AG04449 (cell line): ENCODE data around the gene CACNB2.

ENCODE experiments used
- CTCF ChIA-PET: fragments of 350-600 bp; formaldehyde crosslinking; extraction: SDS; loops from one replicate; lab custom pipeline; 2021; ENCODE audit warnings: antibody characterized with exemption; lab: Yijun Ruan, JAX
- POLR2A ChIA-PET: fragments of 400-600, 350-600 bp; formaldehyde crosslinking; extraction: SDS; loops from one replicate; lab custom pipeline; 2020; ENCODE audit warnings: antibody characterized with exemption, inconsistent platforms; lab: Yijun Ruan, JAX
- DNase-seq: peaks from one replicate; pipeline ENCODE4 v3.0.0-alpha.2; 2010; ENCODE audit warnings: low read depth, low spot score
- H3K4me3 ChIP-seq: 2 replicates; pipeline ENCODE4 v1.5.1; 2011; ENCODE audit warnings: low read depth, mild to moderate bottlenecking, control low read depth, low read length
- TF ChIP-seq, protein P1 (sequence below): IDR thresholded peaks from one replicate; pipeline ENCODE4 v1.5.1; 2011; ENCODE audit warnings: mild to moderate bottlenecking, moderate library complexity, low read length, control low read depth, inconsistent platforms; ENCODE audit not compliant: insufficient read depth; ENCODE audit errors: missing control alignments

Gene CACNB2

DNA sequence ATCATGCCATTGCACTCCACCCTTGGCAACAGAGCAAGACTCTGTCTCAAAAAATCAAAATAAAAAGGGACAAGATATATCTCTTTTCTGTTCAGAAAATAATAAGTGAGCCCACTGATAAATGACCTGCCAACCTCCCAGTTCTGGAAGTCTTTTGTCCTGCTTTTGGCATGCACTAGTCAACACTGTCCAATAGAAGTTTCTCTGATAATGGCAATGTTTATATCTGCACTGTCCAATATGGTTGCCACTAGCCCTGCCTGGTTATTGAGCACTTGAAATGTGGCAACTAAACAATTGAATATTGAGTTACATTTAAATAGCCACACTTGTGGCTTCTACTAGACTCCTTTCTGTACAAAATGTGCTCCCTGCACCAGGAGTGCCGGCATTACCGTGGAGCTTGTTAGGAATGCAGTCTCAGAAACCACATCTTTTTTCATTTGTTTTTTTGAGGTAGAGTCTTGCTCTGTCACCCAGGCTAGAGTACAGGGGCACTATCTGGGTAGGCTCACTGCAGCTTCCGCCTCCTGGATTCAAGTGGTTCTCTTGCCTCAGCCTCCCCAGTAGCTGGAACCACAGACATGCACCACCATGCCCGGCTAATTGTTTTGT is 229.7 kb downstream of the CACNB2 start:
- ChIA-PET POLR2A (no interaction called here), CTCF (no interaction called here)
- TF ChIP-seq, protein P1, sequence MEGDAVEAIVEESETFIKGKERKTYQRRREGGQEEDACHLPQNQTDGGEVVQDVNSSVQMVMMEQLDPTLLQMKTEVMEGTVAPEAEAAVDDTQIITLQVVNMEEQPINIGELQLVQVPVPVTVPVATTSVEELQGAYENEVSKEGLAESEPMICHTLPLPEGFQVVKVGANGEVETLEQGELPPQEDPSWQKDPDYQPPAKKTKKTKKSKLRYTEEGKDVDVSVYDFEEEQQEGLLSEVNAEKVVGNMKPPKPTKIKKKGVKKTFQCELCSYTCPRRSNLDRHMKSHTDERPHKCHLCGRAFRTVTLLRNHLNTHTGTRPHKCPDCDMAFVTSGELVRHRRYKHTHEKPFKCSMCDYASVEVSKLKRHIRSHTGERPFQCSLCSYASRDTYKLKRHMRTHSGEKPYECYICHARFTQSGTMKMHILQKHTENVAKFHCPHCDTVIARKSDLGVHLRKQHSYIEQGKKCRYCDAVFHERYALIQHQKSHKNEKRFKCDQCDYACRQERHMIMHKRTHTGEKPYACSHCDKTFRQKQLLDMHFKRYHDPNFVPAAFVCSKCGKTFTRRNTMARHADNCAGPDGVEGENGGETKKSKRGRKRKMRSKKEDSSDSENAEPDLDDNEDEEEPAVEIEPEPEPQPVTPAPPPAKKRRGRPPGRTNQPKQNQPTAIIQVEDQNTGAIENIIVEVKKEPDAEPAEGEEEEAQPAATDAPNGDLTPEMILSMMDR: no peak
- no peak for DNase-seq
- H3K4me3 ChIP-seq: no peak overlapping the region

DNA sequence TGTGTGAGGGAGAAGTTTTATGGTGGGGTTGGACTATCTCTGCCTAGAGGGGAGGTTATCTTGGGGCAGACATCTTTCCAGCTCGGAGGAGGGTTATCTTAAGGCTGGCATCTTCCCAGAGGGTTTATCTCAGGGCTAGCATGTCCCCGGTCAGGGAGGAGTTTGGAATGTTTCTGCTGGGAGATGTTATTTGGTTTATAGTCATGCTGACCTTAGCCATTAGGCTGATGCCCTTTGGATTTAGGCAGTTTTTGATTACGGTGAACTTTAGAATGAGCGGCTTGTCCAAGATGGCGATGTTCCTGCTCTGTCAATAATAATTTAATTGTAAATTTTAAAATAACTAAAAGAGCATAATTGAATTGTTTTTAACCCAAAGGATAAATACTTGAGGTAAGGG is 236.4 kb downstream of the CACNB2 start:
- POLR2A ChIA-PET: no interaction called here
- TF ChIP-seq, protein P1: no peak

DNA sequence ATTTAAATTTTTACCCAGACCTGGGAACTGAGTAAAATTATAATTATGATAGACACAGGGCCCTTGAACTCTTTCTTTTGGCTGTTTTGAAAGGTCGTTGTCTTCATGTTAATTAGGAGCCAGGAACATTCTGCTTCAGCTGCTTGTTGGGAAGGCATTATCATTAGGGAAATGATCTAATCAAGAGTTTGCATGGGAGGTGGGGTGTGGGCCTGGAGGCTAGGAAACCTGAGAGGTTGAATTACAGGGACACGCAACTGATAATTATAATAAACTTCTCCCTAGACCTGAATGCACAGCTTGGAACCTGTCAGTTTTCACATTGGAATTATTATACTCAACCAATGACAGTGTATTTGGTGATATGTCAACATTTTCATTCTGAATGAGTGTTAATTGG is 237.7 kb downstream of the CACNB2 start:
- TF ChIP-seq, protein P1: no peak
- DNase-seq: no peak
- ChIA-PET CTCF (no interaction called here), POLR2A (no interaction called here)
- H3K4me3 ChIP-seq: no peak overlapping the region

More for the DNA sequence above, 236.4 kb downstream of the CACNB2 start:
- no peak for DNase-seq
- CTCF ChIA-PET: no interaction called here
- H3K4me3 ChIP-seq: no peak overlapping the region

GRCh38 chr10:18378766-18379165 is 238.5 kb downstream of the CACNB2 start:
- POLR2A ChIA-PET: no interaction called here
- TF ChIP-seq, protein P1: no peak

DNA sequence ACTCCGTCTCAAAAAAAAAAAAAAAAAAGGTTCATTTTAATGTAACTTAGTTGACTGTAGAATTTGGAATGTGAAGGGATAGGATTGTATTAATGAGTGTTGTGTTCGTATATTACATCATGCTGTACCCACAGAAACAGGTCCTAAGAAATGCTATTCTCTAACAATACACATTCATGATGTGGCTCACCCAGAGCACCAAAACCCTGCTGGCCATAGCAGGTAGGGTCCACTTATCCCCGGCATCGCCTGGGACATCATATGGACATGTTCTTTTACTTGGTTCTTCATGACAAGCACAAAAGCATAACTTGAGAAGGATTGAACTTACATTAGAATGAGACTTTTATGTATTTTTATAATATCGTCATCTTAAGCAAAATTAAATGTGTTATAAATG is 241.5 kb downstream of the CACNB2 start:
- H3K4me3 ChIP-seq: no peak overlapping the region
- CTCF ChIA-PET: no interaction called here
- POLR2A ChIA-PET: no interaction called here
- DNase-seq: no peak
- TF ChIP-seq, protein P1: no peak

More at GRCh38 chr10:18378766-18379165, 238.5 kb downstream of the CACNB2 start:
- DNase-seq: no peak
- H3K4me3 ChIP-seq: no peak overlapping the region
- CTCF ChIA-PET: no interaction called here

- TF ChIP-seq, protein P1: no peak
- DNase-seq: no peak
- ChIA-PET POLR2A (no interaction called here), CTCF (no interaction called here)
- H3K4me3 ChIP-seq: no peak overlapping the region
Observed at GRCh38 chr10:18397906-18398305, 257.7 kb downstream of the CACNB2 start.
